ENCODE results near the gene PLEKHB1. TPM values are rescaled to one million over a fixed set of nuclear protein-coding genes. Genes with fewer than 3 reads are reported as not detected.

Gene PLEKHB1
- total RNA-seq: 10 to 100 TPM; 11.4 to 12.8 TPM

GRCh38 chr11:73645972-73646631, at the start of gene PLEKHB1:
PLEKHB1 (plus strand) TSS chr11:73646581; CDS start chr11:73646609, 28 bp downstream.
- Mint-ChIP-seq H3K9me3 (no peaks in the 10 kb centered on the region), H3K4me1 (ENCODE audit: low read depth) (peaks cover 22% of the 10 kb centered on the region), H3K4me3 (peak within 1 kb of the TSS; percentile 80), H3K36me3 (ENCODE audit: low read depth) (no peaks in the 10 kb centered on the region), H3K27me3 (ENCODE audit: low read depth) (no peaks in the 10 kb centered on the region), H3K27ac (no peak within 1 kb of the TSS)
- DNase-seq: no peak
- intact Hi-C loops (cut with micrococcal nuclease): loop anchor here (5.0 kb wide), 1 partner anchor 504 kb away; the partner anchor contains the start of gene FCHSD2
- CTCF ChIA-PET: interaction anchor here (0.6 to 5.5 kb wide), 4 partner anchors 14 to 664 kb away, joined by 3 to 48 read pairs (median 11); no protein-coding TSS in a partner anchor

- no peak for DNase-seq
- H3K36me3 Mint-ChIP-seq (ENCODE audit: low read depth): no peaks in the 10 kb centered on the region
- H3K9me3 Mint-ChIP-seq: no peaks in the 10 kb centered on the region
- H3K4me3 Mint-ChIP-seq: peak overlapping the region; percentile 90
- no peaks in the 10 kb centered on the region for H3K27me3 Mint-ChIP-seq (ENCODE audit: low read depth)
- CTCF ChIA-PET: no interaction called here
- intact Hi-C loops (cut with micrococcal nuclease): loop anchor here (10.0 kb wide), 1 partner anchor 183 kb away; no protein-coding TSS in a partner anchor
- peaks cover 32% of the 10 kb centered on the region for H3K4me1 Mint-ChIP-seq (ENCODE audit: low read depth)
- H3K27ac Mint-ChIP-seq: peak overlapping the region; percentile 84
Observed at GRCh38 chr11:73597336-73597955, 48.9 kb upstream of the PLEKHB1 start.

GRCh38 chr11:73597956-73598718, 48.2 kb upstream of the PLEKHB1 start, which contains the start of gene FAM168A:
FAM168A (minus strand) TSS chr11:73598112; CDS start chr11:73468474, 129,638 bp downstream.
- CTCF ChIA-PET: interaction anchor here (0.6 to 1.3 kb wide), 3 partner anchors 10 to 113 kb away, joined by 3 to 5 read pairs (median 3); no protein-coding TSS in a partner anchor
- H3K4me3 Mint-ChIP-seq: peak within 1 kb of the TSS; percentile 90
- H3K4me1 Mint-ChIP-seq (ENCODE audit: low read depth): peaks cover 30% of the 10 kb centered on the region
- peak within 1 kb of the TSS; percentile 84 for H3K27ac Mint-ChIP-seq
- intact Hi-C loops (cut with micrococcal nuclease): loop anchor here (1.0 to 10.0 kb wide), 11 partner anchors 21 to 573 kb away; partner anchors contain the start of genes C2CD3, COA4, PAAF1 and PPME1
- no peaks in the 10 kb centered on the region for H3K9me3 Mint-ChIP-seq
- H3K36me3 Mint-ChIP-seq (ENCODE audit: low read depth): no peaks in the 10 kb centered on the region
- H3K27me3 Mint-ChIP-seq (ENCODE audit: low read depth): no peaks in the 10 kb centered on the region
- DNase-seq: peak; percentile 95

- Mint-ChIP-seq H3K4me1 (ENCODE audit: low read depth) (peaks cover 30% of the 10 kb centered on the region), H3K36me3 (ENCODE audit: low read depth) (no peaks in the 10 kb centered on the region), H3K27me3 (ENCODE audit: low read depth) (no peaks in the 10 kb centered on the region), H3K27ac (peak overlapping the region; percentile 84), H3K9me3 (no peaks in the 10 kb centered on the region), H3K4me3 (peak overlapping the region; percentile 90)
- DNase-seq: no peak
- CTCF ChIA-PET: interaction anchor here (0.6 to 1.3 kb wide), 6 partner anchors 10 to 153 kb away, joined by 3 to 5 read pairs (median 3); no protein-coding TSS in a partner anchor
- intact Hi-C loops (cut with micrococcal nuclease): loop anchor here (1.0 to 10.0 kb wide), 11 partner anchors 22 to 572 kb away; partner anchors contain the start of genes C2CD3, COA4, PAAF1 and PPME1
Observed at GRCh38 chr11:73598719-73599379, 47.5 kb upstream of the PLEKHB1 start.

GRCh38 chr11:73612601-73613140, 33.7 kb upstream of the PLEKHB1 start:
- Mint-ChIP-seq H3K36me3 (ENCODE audit: low read depth) (no peaks in the 10 kb centered on the region), H3K4me1 (ENCODE audit: low read depth) (no peaks in the 10 kb centered on the region), H3K27me3 (ENCODE audit: low read depth) (no peaks in the 10 kb centered on the region), H3K9me3 (no peaks in the 10 kb centered on the region), H3K27ac (no peak overlapping the region), H3K4me3 (no peak overlapping the region)
- CTCF ChIA-PET: interaction anchor here (0.8 to 1.5 kb wide), 2 partner anchors 9 to 13 kb away, joined by 3 to 7 read pairs; no protein-coding TSS in a partner anchor
- DNase-seq: no peak
- intact Hi-C loops (cut with micrococcal nuclease): no loop called here

- no peak for DNase-seq
- H3K4me3 Mint-ChIP-seq: no peak overlapping the region
- no peak overlapping the region for H3K27ac Mint-ChIP-seq
- H3K27me3 Mint-ChIP-seq (ENCODE audit: low read depth): no peaks in the 10 kb centered on the region
- H3K36me3 Mint-ChIP-seq (ENCODE audit: low read depth): no peaks in the 10 kb centered on the region
- H3K9me3 Mint-ChIP-seq: no peaks in the 10 kb centered on the region
- H3K4me1 Mint-ChIP-seq (ENCODE audit: low read depth): no peaks in the 10 kb centered on the region
- CTCF ChIA-PET: no interaction called here
- intact Hi-C loops (cut with micrococcal nuclease): no loop called here
Observed at GRCh38 chr11:73614591-73614990, 31.8 kb upstream of the PLEKHB1 start.

- Mint-ChIP-seq H3K27ac (no peak overlapping the region), H3K9me3 (no peaks in the 10 kb centered on the region), H3K36me3 (ENCODE audit: low read depth) (no peaks in the 10 kb centered on the region), H3K4me1 (ENCODE audit: low read depth) (peaks cover 2% of the 10 kb centered on the region), H3K27me3 (ENCODE audit: low read depth) (peaks cover 16% of the 10 kb centered on the region), H3K4me3 (no peak overlapping the region)
- CTCF ChIA-PET: interaction anchor here (1.0 to 9.2 kb wide), 2 partner anchors 14 to 37 kb away, joined by 3 to 220 read pairs; no protein-coding TSS in a partner anchor
- no peak for DNase-seq
- intact Hi-C loops (cut with micrococcal nuclease): no loop called here
Observed at GRCh38 chr11:73622926-73623593, 23.3 kb upstream of the PLEKHB1 start.

- H3K36me3 Mint-ChIP-seq (ENCODE audit: low read depth): no peaks in the 10 kb centered on the region
- peaks cover 16% of the 10 kb centered on the region for H3K27me3 Mint-ChIP-seq (ENCODE audit: low read depth)
- peaks cover 2% of the 10 kb centered on the region for H3K4me1 Mint-ChIP-seq (ENCODE audit: low read depth)
- H3K9me3 Mint-ChIP-seq: no peaks in the 10 kb centered on the region
- no peak overlapping the region for H3K27ac Mint-ChIP-seq
- intact Hi-C loops (cut with micrococcal nuclease): no loop called here
- CTCF ChIA-PET: interaction anchor here (0.6 to 9.2 kb wide), 5 partner anchors 13 to 78 kb away, joined by 3 to 220 read pairs (median 3); no protein-coding TSS in a partner anchor
- H3K4me3 Mint-ChIP-seq: no peak overlapping the region
- no peak for DNase-seq
Observed at GRCh38 chr11:73623686-73624085, 22.7 kb upstream of the PLEKHB1 start.

GRCh38 chr11:73625696-73626318, 20.6 kb upstream of the PLEKHB1 start:
- no peak overlapping the region for H3K4me3 Mint-ChIP-seq
- intact Hi-C loops (cut with micrococcal nuclease): loop anchor here (1.0 kb wide), 2 partner anchors 35 to 305 kb away; no protein-coding TSS in a partner anchor
- H3K27me3 Mint-ChIP-seq (ENCODE audit: low read depth): peaks cover 16% of the 10 kb centered on the region

GRCh38 chr11:73629907-73630306, 16.5 kb upstream of the PLEKHB1 start:
- H3K27ac Mint-ChIP-seq: no peak overlapping the region
- CTCF ChIA-PET: interaction anchor here (0.6 to 9.2 kb wide), 4 partner anchors 31 to 279 kb away, joined by 3 to 220 read pairs (median 4); no protein-coding TSS in a partner anchor
- intact Hi-C loops (cut with micrococcal nuclease): no loop called here
- peaks cover 4% of the 10 kb centered on the region for H3K9me3 Mint-ChIP-seq
- no peaks in the 10 kb centered on the region for H3K36me3 Mint-ChIP-seq (ENCODE audit: low read depth)
- no peak for DNase-seq
- H3K27me3 Mint-ChIP-seq (ENCODE audit: low read depth): no peaks in the 10 kb centered on the region
- no peak overlapping the region for H3K4me3 Mint-ChIP-seq
- H3K4me1 Mint-ChIP-seq (ENCODE audit: low read depth): peaks cover 10% of the 10 kb centered on the region

More at GRCh38 chr11:73625696-73626318, 20.6 kb upstream of the PLEKHB1 start:
- Mint-ChIP-seq H3K9me3 (no peaks in the 10 kb centered on the region), H3K4me1 (ENCODE audit: low read depth) (peaks cover 2% of the 10 kb centered on the region), H3K27ac (no peak overlapping the region), H3K36me3 (ENCODE audit: low read depth) (no peaks in the 10 kb centered on the region)
- DNase-seq: peak; percentile 82
- CTCF ChIA-PET: interaction anchor here (0.5 to 9.2 kb wide), 44 partner anchors 9 to 305 kb away, joined by 3 to 220 read pairs (median 4); partner anchors contain the start of gene PLEKHB1

Measured in activated naive CD4-positive, alpha-beta T cell treated with anti-CD3 and anti-CD28 coated beads for 36 hours (primary cell).